Uterine smooth muscle cell (primary cell): ENCODE results near the gene LTB. TPM values are rescaled to one million over a fixed set of nuclear protein-coding genes. Genes with fewer than 3 reads are reported as not detected.

Source experiments
- total RNA-seq: library from RNA; depleted of rRNA; stranded (reverse); fragments of >200 nt; gene quantifications from 2 replicates; pipeline ENCODE4 v1.2.3, GENCODE V29; 2014

The LTB gene
- total RNA-seq = 0.25 TPM in 1 of 2 replicates, not detected in the other

GRCh38 chr6:31582230-31582643 is at the start of gene LTB:
TSS of gene LTB (minus strand) at chr6:31582424. CDS start at chr6:31582417, 7 bp downstream.

GRCh38 chr6:31620586-31621319 is 38.5 kb upstream of the LTB start, which contains the start of gene PRRC2A:
TSS of gene PRRC2A (plus strand) at chr6:31620715. CDS start at chr6:31622790, 2,075 bp downstream.

GRCh38 chr6:31614684-31615578 is 32.7 kb upstream of the LTB start, which contains the start of gene AIF1:
TSS of gene AIF1 (plus strand) at chr6:31615234. CDS start at chr6:31615330, 96 bp downstream.

GRCh38 chr6:31586008-31586407 is 3.8 kb upstream of the LTB start, which contains the start of gene LST1:
TSS of gene LST1 (plus strand) at chr6:31586277. CDS start at chr6:31587300, 1,023 bp downstream.

GRCh38 chr6:31575335-31575901 is 6.8 kb downstream of the LTB start, which contains the start of gene TNF:
TSS of gene TNF (plus strand) at chr6:31575565. CDS start at chr6:31575742, 177 bp downstream.

GRCh38 chr6:31572041-31572911 is 9.9 kb downstream of the LTB start, which contains the start of gene LTA:
TSS of gene LTA (plus strand) at chr6:31572289. CDS start at chr6:31572743, 454 bp downstream.

GRCh38 chr6:31546958-31547726 is 35.1 kb downstream of the LTB start, which contains the start of gene NFKBIL1:
TSS of gene NFKBIL1 (plus strand) at chr6:31547608. CDS start at chr6:31547695, 87 bp downstream.

GRCh38 chr6:31546339-31546957 is 35.8 kb downstream of the LTB start, which contains the start of gene ATP6V1G2:
TSS of gene ATP6V1G2 (minus strand) at chr6:31546608. CDS start at chr6:31546559, 49 bp downstream.

GRCh38 chr6:31541658-31542521 is 40.3 kb downstream of the LTB start, which contains the start of gene DDX39B:
TSS of gene DDX39B (minus strand) at chr6:31542003. CDS start at chr6:31540532, 1,471 bp downstream.

Other genes starting within 250 kb of the LTB start
- 158 and 176 TPM in 2 replicates for gene HLA-B, start 225.2 kb downstream of the LTB start, total RNA-seq
- gene MICA, start 178.8 kb downstream of the LTB start, total RNA-seq = 18.5 and 66.0 TPM in 2 replicates
- 11.6 and 21.9 TPM in 2 replicates for gene MICB, start 84.3 kb downstream of the LTB start, total RNA-seq
- not detected in 2 replicates for gene MCCD1, start 53.5 kb downstream of the LTB start, total RNA-seq
- 355 and 485 TPM in 2 replicates for gene DDX39B, start 40.4 kb downstream of the LTB start, total RNA-seq
- 2.0 and 3.0 TPM in 2 replicates for gene ATP6V1G2, start 35.8 kb downstream of the LTB start, total RNA-seq
- 26.0 and 36.1 TPM in 2 replicates for gene NFKBIL1, start 34.8 kb downstream of the LTB start, total RNA-seq
- not detected in 2 replicates for gene LTA, start 10.1 kb downstream of the LTB start, total RNA-seq
- not detected in 2 replicates for gene TNF, start 6.9 kb downstream of the LTB start, total RNA-seq
- gene LST1, start 3.9 kb upstream of the LTB start, total RNA-seq = not detected in 2 replicates
- gene NCR3, start 10.6 kb upstream of the LTB start, total RNA-seq = not detected in 2 replicates
- not detected in 2 replicates for gene AIF1, start 32.8 kb upstream of the LTB start, total RNA-seq
- 42.2 and 46.1 TPM in 2 replicates for gene PRRC2A, start 38.3 kb upstream of the LTB start, total RNA-seq
- 122 and 128 TPM in 2 replicates for gene BAG6, start 70.2 kb upstream of the LTB start, total RNA-seq
- 0.89 and 1.2 TPM in 2 replicates for gene APOM, start 73.5 kb upstream of the LTB start, total RNA-seq
- gene C6orf47, start 78.4 kb upstream of the LTB start, total RNA-seq = 22.6 and 28.4 TPM in 2 replicates
- 13.0 and 18.5 TPM in 2 replicates for gene GPANK1, start 82.6 kb upstream of the LTB start, total RNA-seq
- gene CSNK2B, start 83.7 kb upstream of the LTB start, total RNA-seq = 82.2 and 114 TPM in 2 replicates
- 3.0 and 3.4 TPM in 2 replicates for gene LY6G5B, start 87.6 kb upstream of the LTB start, total RNA-seq
- 0.33 and 0.37 TPM in 2 replicates for gene LY6G5C, start 98.6 kb upstream of the LTB start, total RNA-seq
- 42.8 and 50.0 TPM in 2 replicates for gene ABHD16A, start 120.9 kb upstream of the LTB start, total RNA-seq
- not detected in 2 replicates for gene LY6G6F, start 124.4 kb upstream of the LTB start, total RNA-seq
- not detected in 2 replicates for gene LY6G6D, start 132.9 kb upstream of the LTB start, total RNA-seq
- gene LY6G6C, start 139.3 kb upstream of the LTB start, total RNA-seq = not detected in 2 replicates
- gene MPIG6B, start 140.9 kb upstream of the LTB start, total RNA-seq = not detected in 2 replicates
- 39.3 and 81.0 TPM in 2 replicates for gene DDAH2, start 146.9 kb upstream of the LTB start, total RNA-seq
- 791 and 1,362 TPM in 2 replicates for gene CLIC1, start 154.1 kb upstream of the LTB start, total RNA-seq
- gene MSH5, start 157.6 kb upstream of the LTB start, total RNA-seq = 13.0 and 21.6 TPM in 2 replicates
- gene SAPCD1, start 180.2 kb upstream of the LTB start, total RNA-seq = 1.00 and 1.2 TPM in 2 replicates
- gene VWA7, start 194.9 kb upstream of the LTB start, total RNA-seq = 0.11 and 0.25 TPM in 2 replicates
- 68.7 and 88.5 TPM in 2 replicates for gene VARS1, start 213.3 kb upstream of the LTB start, total RNA-seq
- 34.9 and 48.9 TPM in 2 replicates for gene LSM2, start 224.5 kb upstream of the LTB start, total RNA-seq
- gene HSPA1L, start 232.9 kb upstream of the LTB start, total RNA-seq = 0.89 and 1.7 TPM in 2 replicates
- gene HSPA1A, start 233.1 kb upstream of the LTB start, total RNA-seq = 60.4 and 107 TPM in 2 replicates
- 94.5 and 181 TPM in 2 replicates for gene HSPA1B, start 245.3 kb upstream of the LTB start, total RNA-seq